RWPE2 (cell line): ENCODE data around the gene TEKT4.
"Not testable (repeated sequence)": the region's sequence is repeated elsewhere in the genome, so short reads cannot be mapped to it uniquely, and the experiment has no call there.

ENCODE experiments used
- ATAC-seq: fragments of 200-7000 bp; cut with Tn5 transposase; 3 replicates; pipeline ENCODE4 v1.9.1; 2021; ENCODE audit warnings: low read depth
- DNase-seq: peaks from one replicate; pipeline ENCODE4 v3.0.0-alpha.2; 2020; ENCODE audit warnings: low spot score
- H3K27ac ChIP-seq: fragments of 450-650 bp; 2 replicates; pipeline ENCODE4 v1.5.1; 2017; ENCODE audit warnings: mild to moderate bottlenecking; ENCODE audit not compliant: poor library complexity, severe bottlenecking
- H3K27me3 ChIP-seq: fragments of 250-450 bp; sonication (Bioruptor Pico); 2 replicates; pipeline ENCODE4 v1.5.1; 2021; ENCODE audit warnings: mild to moderate bottlenecking, moderate library complexity; ENCODE audit not compliant: insufficient read depth, poor library complexity, severe bottlenecking
- H3K36me3 ChIP-seq: fragments of 250-450 bp; sonication (Bioruptor Pico); 2 replicates; pipeline ENCODE4 v1.5.1; 2020; ENCODE audit warnings: low read depth, mild to moderate bottlenecking, moderate library complexity
- H3K4me1 ChIP-seq: fragments of 250-450 bp; sonication (Bioruptor Pico); 2 replicates; pipeline ENCODE4 v1.5.1; 2021; ENCODE audit warnings: mild to moderate bottlenecking, moderate library complexity; ENCODE audit not compliant: insufficient read depth, poor library complexity, severe bottlenecking
- H3K4me3 ChIP-seq: fragments of 250-450 bp; sonication (Bioruptor Pico); 2 replicates; pipeline ENCODE4 v1.5.1; 2021; ENCODE audit warnings: mild to moderate bottlenecking, moderate library complexity; ENCODE audit not compliant: severe bottlenecking
- H3K9me3 ChIP-seq: fragments of 250-450 bp; sonication (Bioruptor Pico); 2 replicates; pipeline ENCODE4 v1.5.1; 2021; ENCODE audit warnings: mild to moderate bottlenecking, moderate library complexity; ENCODE audit not compliant: severe bottlenecking
- TF ChIP-seq, protein P1 (sequence below): fragments of 450-650 bp; IDR thresholded peaks from one replicate; pipeline ENCODE4 v1.5.1; 2017; ENCODE audit warnings: mild to moderate bottlenecking, moderate library complexity; ENCODE audit not compliant: poor library complexity, severe bottlenecking

Gene TEKT4

GRCh38 chr2:94861308-94862152 lies 9.7 kb upstream of the TEKT4 start:
- H3K4me1 ChIP-seq: no peaks in the 10 kb centered on the region
- H3K36me3 ChIP-seq: no peaks in the 10 kb centered on the region
- peak; percentile 62 for DNase-seq
- no peak overlapping the region for H3K4me3 ChIP-seq
- H3K27me3 ChIP-seq: peaks cover 62% of the 10 kb centered on the region
- no peaks in the 10 kb centered on the region for H3K9me3 ChIP-seq
- ATAC-seq: no peak
- TF ChIP-seq, protein P1, sequence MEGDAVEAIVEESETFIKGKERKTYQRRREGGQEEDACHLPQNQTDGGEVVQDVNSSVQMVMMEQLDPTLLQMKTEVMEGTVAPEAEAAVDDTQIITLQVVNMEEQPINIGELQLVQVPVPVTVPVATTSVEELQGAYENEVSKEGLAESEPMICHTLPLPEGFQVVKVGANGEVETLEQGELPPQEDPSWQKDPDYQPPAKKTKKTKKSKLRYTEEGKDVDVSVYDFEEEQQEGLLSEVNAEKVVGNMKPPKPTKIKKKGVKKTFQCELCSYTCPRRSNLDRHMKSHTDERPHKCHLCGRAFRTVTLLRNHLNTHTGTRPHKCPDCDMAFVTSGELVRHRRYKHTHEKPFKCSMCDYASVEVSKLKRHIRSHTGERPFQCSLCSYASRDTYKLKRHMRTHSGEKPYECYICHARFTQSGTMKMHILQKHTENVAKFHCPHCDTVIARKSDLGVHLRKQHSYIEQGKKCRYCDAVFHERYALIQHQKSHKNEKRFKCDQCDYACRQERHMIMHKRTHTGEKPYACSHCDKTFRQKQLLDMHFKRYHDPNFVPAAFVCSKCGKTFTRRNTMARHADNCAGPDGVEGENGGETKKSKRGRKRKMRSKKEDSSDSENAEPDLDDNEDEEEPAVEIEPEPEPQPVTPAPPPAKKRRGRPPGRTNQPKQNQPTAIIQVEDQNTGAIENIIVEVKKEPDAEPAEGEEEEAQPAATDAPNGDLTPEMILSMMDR: no peak
- H3K27ac ChIP-seq: no peak overlapping the region

- DNase-seq, H3K36me3 ChIP-seq, H3K4me3 ChIP-seq, H3K4me1 ChIP-seq, H3K9me3 ChIP-seq, H3K27ac ChIP-seq, ATAC-seq: not testable (repeated sequence)
- peaks cover 50% of the 10 kb centered on the region for H3K27me3 ChIP-seq
These were observed 8.3 kb upstream of the TEKT4 start for GRCh38 chr2:94862903-94863302.

- no peak overlapping the region for H3K27ac ChIP-seq
- DNase-seq (peak; percentile 36), ATAC-seq (no peak)
- H3K27me3 ChIP-seq: peaks cover 31% of the 10 kb centered on the region
- no peaks in the 10 kb centered on the region for H3K9me3 ChIP-seq
- H3K4me3 ChIP-seq: no peak overlapping the region
- TF ChIP-seq, protein P1: no peak
- H3K4me1 ChIP-seq: no peaks in the 10 kb centered on the region
- H3K36me3 ChIP-seq: no peaks in the 10 kb centered on the region
These were observed 2.1 kb upstream of the TEKT4 start for GRCh38 chr2:94869131-94869530.

GRCh38 chr2:94869552-94870439 lies 1.4 kb upstream of the TEKT4 start:
- Histone ChIP-seq H3K9me3 (no peaks in the 10 kb centered on the region), H3K4me1 (no peaks in the 10 kb centered on the region), H3K27ac (no peak overlapping the region), H3K4me3 (no peak overlapping the region), H3K36me3 (no peaks in the 10 kb centered on the region), H3K27me3 (peaks cover 24% of the 10 kb centered on the region)
- no peak for ATAC-seq
- no peak for DNase-seq
- TF ChIP-seq, protein P1: no peak

DNA sequence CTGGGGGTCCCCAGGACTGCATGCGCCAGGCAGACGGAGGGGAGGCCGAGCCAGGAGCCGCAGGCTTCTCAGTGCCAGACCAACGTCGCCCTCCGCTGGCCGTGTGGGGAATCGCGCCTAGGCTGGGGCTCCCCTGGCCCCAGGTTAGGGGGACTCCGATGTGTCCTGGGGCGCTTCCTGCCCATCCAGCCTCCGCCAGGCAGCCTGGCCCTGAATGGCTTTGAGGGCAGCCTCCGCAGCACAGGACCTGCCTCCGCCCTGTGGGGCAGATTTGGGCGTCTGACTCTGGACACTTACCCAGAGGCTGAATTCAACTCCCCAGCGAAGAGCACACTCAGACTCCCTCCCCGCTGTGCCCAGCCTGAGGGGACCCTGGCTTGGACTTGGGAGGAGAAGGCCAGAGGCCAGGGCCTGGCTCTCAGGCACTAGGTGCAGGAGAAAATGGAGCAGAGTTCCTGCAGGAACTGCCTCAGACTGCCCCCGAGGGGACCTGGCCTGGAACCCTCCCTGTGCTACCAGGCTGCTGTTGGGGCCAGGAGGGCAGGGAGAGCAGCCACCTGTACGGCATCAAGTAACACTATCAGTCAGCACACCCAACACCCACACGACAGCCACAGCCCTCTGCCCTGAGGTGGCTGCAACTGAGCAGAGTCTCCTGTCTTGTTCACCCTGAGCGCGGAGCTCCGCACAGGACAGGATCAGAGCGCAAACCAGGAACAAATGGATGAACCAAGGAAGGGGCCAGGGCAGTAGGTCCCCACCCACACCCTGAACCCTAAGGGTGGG lies 597 bp upstream of the TEKT4 start:
- Histone ChIP-seq H3K4me3 (no peak overlapping the region), H3K27ac (no peak overlapping the region), H3K9me3 (no peaks in the 10 kb centered on the region), H3K4me1 (no peaks in the 10 kb centered on the region), H3K36me3 (no peaks in the 10 kb centered on the region), H3K27me3 (peaks cover 17% of the 10 kb centered on the region)
- TF ChIP-seq, protein P1: no peak
- DNase-seq: no peak
- ATAC-seq: no peak
